ENCODE results near the gene SNRPD2.

GRCh38 chr19:45664575-45664974 is 27.2 kb downstream of the SNRPD2 start:
- TF ChIP-seq POLR2A (IDR thresholded peaks at IDR 0.05) = no peak
- no peak for TF ChIP-seq CTCF (IDR thresholded peaks at IDR 0.05)
